H1 (cell line): Measurements from ENCODE around the gene GGA3. TPM values are rescaled to one million over a fixed set of nuclear protein-coding genes. Genes with fewer than 3 reads are reported as not detected.

Experiments used
- CTCF ChIA-PET: fragments of 300-600 bp; sonication (Branson Sonifier 250); formaldehyde crosslinking; loops from one replicate; lab custom pipeline; 2021; ENCODE audit not compliant: partially characterized antibody; lab: Charles Lee
- POLR2A ChIA-PET: fragments of 300-600 bp; sonication (Branson Sonifier 250); formaldehyde crosslinking; loops from one replicate; lab custom pipeline; 2021; ENCODE audit warnings: inconsistent platforms; ENCODE audit not compliant: partially characterized antibody; lab: Charles Lee
- DNase-seq, 2 experiments: peaks; one replicate each; pipeline versions ENCODE4 v3.0.0 to v3.0.0-alpha.2; 2010 to 2022; ENCODE audit warnings: low spot score in 2 of 2, low read depth in 1 of 2, mixed read lengths in 1 of 2
- FAIRE-seq: peaks from 2 replicates; lab custom pipeline; 2011; peaks lifted over from hg19 to GRCh38; lab: Jason Lieb, UNC
- H2AFZ ChIP-seq: 2 replicates; pipeline ENCODE4 v1.8.1; 2012; ENCODE audit warnings: low read length, inconsistent platforms
- H2AK5ac ChIP-seq: 2 replicates; pipeline ENCODE4 v1.6.1; 2013; ENCODE audit warnings: low read depth, low read length
- H2BK120ac ChIP-seq: replicated peaks from 2 replicates; pipeline ENCODE3; 2013; ENCODE audit warnings: low read depth, low read length, inconsistent platforms
- H2BK12ac ChIP-seq: 2 replicates; pipeline ENCODE4 v1.6.1; 2013; ENCODE audit warnings: low read depth, low read length
- H2BK15ac ChIP-seq: 2 replicates; pipeline ENCODE4 v1.6.1; 2013; ENCODE audit warnings: low read length
- H2BK20ac ChIP-seq: 2 replicates; pipeline ENCODE4 v1.6.1; 2013; ENCODE audit warnings: low read length
- H2BK5ac ChIP-seq: 2 replicates; pipeline ENCODE4 v1.6.1; 2013; ENCODE audit warnings: low read depth, low read length
- H3K14ac ChIP-seq: 2 replicates; pipeline ENCODE4 v1.6.1; 2013; ENCODE audit warnings: inconsistent platforms; ENCODE audit not compliant: insufficient read length
- H3K18ac ChIP-seq: 2 replicates; pipeline ENCODE4 v1.6.1; 2013; ENCODE audit warnings: low read length; ENCODE audit errors: extremely low read depth
- H3K23ac ChIP-seq: 2 replicates; pipeline ENCODE4 v1.6.1; 2013; ENCODE audit warnings: inconsistent platforms; ENCODE audit not compliant: insufficient read length
- H3K23me2 ChIP-seq: 2 replicates; pipeline ENCODE4 v1.6.1; 2013; ENCODE audit warnings: low read depth, low read length
- H3K27ac ChIP-seq: 2 replicates; pipeline ENCODE4 v1.6.1; 2011; ENCODE audit warnings: low read depth, low read length, inconsistent platforms
- H3K27me3 ChIP-seq, 4 experiments: replicated peaks in 1 of 4; 1 replicate in 1 of 4; 2 replicates in 3 of 4; pipeline versions ENCODE4 v1.6.1 to v1.8.1; 2011 to 2013; ENCODE audit warnings: low read length in 3 of 4, mild to moderate bottlenecking in 3 of 4, inconsistent platforms in 2 of 4, mixed read lengths in 2 of 4, moderate library complexity in 1 of 4; ENCODE audit not compliant: control insufficient read depth in 3 of 4, insufficient read depth in 3 of 4; ENCODE audit errors: extremely low read depth in 1 of 4
- H3K36me3 ChIP-seq, 4 experiments: 2 replicates each; pipeline versions ENCODE4 v1.6.1 to v1.8.1; 2011 to 2013; ENCODE audit warnings: mild to moderate bottlenecking in 4 of 4, low read length in 3 of 4, moderate library complexity in 2 of 4, control low read depth in 1 of 4, inconsistent platforms in 1 of 4; ENCODE audit not compliant: insufficient read depth in 4 of 4, control insufficient read depth in 2 of 4
- H3K4ac ChIP-seq: replicated peaks from 2 replicates; pipeline ENCODE3; 2013; ENCODE audit warnings: low read length, low read depth, mixed read lengths, inconsistent platforms; ENCODE audit not compliant: insufficient read length
- H3K4me1 ChIP-seq, 4 experiments: replicated peaks in 1 of 4; 1 replicate in 1 of 4; 2 replicates in 3 of 4; pipeline versions ENCODE4 v1.6.1 to v1.8.1; 2011 to 2013; ENCODE audit warnings: low read length in 3 of 4, inconsistent platforms in 2 of 4, mixed read lengths in 1 of 4; ENCODE audit not compliant: insufficient read depth in 4 of 4, control insufficient read depth in 3 of 4
- H3K4me2 ChIP-seq, 2 experiments: 2 replicates each; pipeline versions ENCODE4 v1.6.1 to v1.8.1; 2011 to 2013; ENCODE audit warnings: low read depth in 2 of 2, low read length in 2 of 2, control low read depth in 1 of 2, inconsistent platforms in 1 of 2, mild to moderate bottlenecking in 1 of 2; ENCODE audit not compliant: insufficient read depth in 1 of 2
- H3K4me3 ChIP-seq, 4 experiments: fragments of 200-600, 300-600 bp in 1 of 4; sonication (generic), shearing (Covaris generic), sonication (Bioruptor Twin) in 1 of 4; 2 replicates each; pipeline versions ENCODE4 v1.5.1 to v1.8.1; 2011 to 2016; ENCODE audit warnings: low read length in 4 of 4, low read depth in 3 of 4, control low read depth in 2 of 4, inconsistent platforms in 2 of 4, mild to moderate bottlenecking in 2 of 4, mixed read lengths in 1 of 4, moderate library complexity in 1 of 4; ENCODE audit not compliant: insufficient read depth in 2 of 4; ENCODE audit errors: extremely low read depth in 1 of 4
- H3K56ac ChIP-seq: replicated peaks from 2 replicates; pipeline ENCODE3; 2013; ENCODE audit warnings: low read depth, mild to moderate bottlenecking, mixed read lengths, low read length, inconsistent platforms; ENCODE audit not compliant: insufficient read length
- H3K79me1 ChIP-seq: 2 replicates; pipeline ENCODE4 v1.6.1; 2013; ENCODE audit warnings: low read depth, low read length, control low read depth
- H3K79me2 ChIP-seq, 2 experiments: 2 replicates each; pipeline versions ENCODE4 v1.6.1 to v1.8.1; 2012 to 2013; ENCODE audit warnings: low read length in 2 of 2, mild to moderate bottlenecking in 2 of 2, inconsistent platforms in 1 of 2; ENCODE audit not compliant: insufficient read depth in 2 of 2, control insufficient read depth in 1 of 2
- H3K9ac ChIP-seq, 4 experiments: replicated peaks in 1 of 4; 1 replicate in 1 of 4; 2 replicates in 3 of 4; pipeline versions ENCODE4 v1.6.1 to v1.8.1; 2011 to 2013; ENCODE audit warnings: low read depth in 3 of 4, low read length in 3 of 4, control low read depth in 2 of 4, mild to moderate bottlenecking in 2 of 4, moderate library complexity in 2 of 4, inconsistent platforms in 1 of 4; ENCODE audit errors: extremely low read depth in 1 of 4
- H3K9me3 ChIP-seq, 2 experiments: 2 replicates each; pipeline versions ENCODE4 v1.6.1 to v1.8.1; 2012 to 2013; ENCODE audit warnings: mild to moderate bottlenecking in 2 of 2, moderate library complexity in 2 of 2, control low read depth in 1 of 2, inconsistent platforms in 1 of 2, low read depth in 1 of 2, low read length in 1 of 2, mixed read lengths in 1 of 2; ENCODE audit not compliant: insufficient read depth in 2 of 2
- H4K20me1 ChIP-seq, 2 experiments: replicated peaks in 1 of 2; 2 replicates each; pipeline versions ENCODE3 to v1.8.1; 2011 to 2013; ENCODE audit warnings: inconsistent platforms in 2 of 2, low read length in 2 of 2, mild to moderate bottlenecking in 1 of 2; ENCODE audit not compliant: insufficient read depth in 2 of 2, control insufficient read depth in 1 of 2
- H4K5ac ChIP-seq: 2 replicates; pipeline ENCODE4 v1.6.1; 2013; ENCODE audit warnings: low read length, low read depth, mixed read lengths, inconsistent platforms; ENCODE audit not compliant: insufficient read length
- H4K8ac ChIP-seq: 2 replicates; pipeline ENCODE4 v1.8.0; 2013; ENCODE audit warnings: mild to moderate bottlenecking, moderate library complexity, low read length, inconsistent platforms; ENCODE audit not compliant: insufficient read depth; ENCODE audit errors: extremely low read depth
- H4K91ac ChIP-seq: replicated peaks from 2 replicates; pipeline ENCODE3; 2013; ENCODE audit warnings: low read length, mixed read lengths, inconsistent platforms; ENCODE audit not compliant: insufficient read length
- GABPA ChIP-seq: IDR thresholded peaks from 2 replicates; pipeline ENCODE4 v1.6.1; 2011; ENCODE audit warnings: mild to moderate bottlenecking, low read length, moderate library complexity, borderline replicate concordance; ENCODE audit not compliant: insufficient read depth
- TAF7 ChIP-seq: optimal IDR thresholded peaks from 2 replicates; pipeline ENCODE3; 2011; ENCODE audit warnings: low read depth, mild to moderate bottlenecking, inconsistent platforms, low read length, moderate library complexity, borderline replicate concordance
- YY1 ChIP-seq: IDR thresholded peaks from 2 replicates; pipeline ENCODE4 v1.6.1; 2011; ENCODE audit warnings: low read depth, mild to moderate bottlenecking, low read length
- WGBS, 2 experiments: shearing (Covaris generic) in 1 of 2; methylation state at CpG; one replicate each; pipeline versions ENCODE4 v1.1.6 to v1.1.7; 2013 to 2015; ENCODE audit warnings: low lambda C conversion rate in 2 of 2, mixed read lengths in 2 of 2, inconsistent platforms in 1 of 2, low coverage in 1 of 2, missing lambda C conversion rate in 1 of 2; ENCODE audit not compliant: insufficient replicate concordance in 2 of 2, insufficient coverage in 1 of 2, insufficient read length in 1 of 2; ENCODE audit errors: extremely low coverage in 1 of 2, missing lambda C conversion rate in 1 of 2; 5-methylcytosine and 5-hydroxymethylcytosine counted together
- long read RNA-seq, 2 experiments: library from RNA in 1 of 2; library from capped mRNA in 1 of 2; stranded (forward); transcript quantifications; one replicate each; pipeline ENCODE4 v2.0.0, GENCODE V29; 2021; ENCODE audit warnings: inconsistent platforms in 1 of 2
- polyA minus RNA-seq, 3 experiments: library from RNA; depleted of rRNA, polyadenylated mRNA; stranded (reverse); fragments of >200 nt; gene quantifications; 1 replicate in 2 of 3; 2 replicates in 1 of 3; pipeline ENCODE4 v1.2.3, GENCODE V29; 2011
- polyA plus RNA-seq, 7 experiments: library from polyadenylated mRNA; depleted of rRNA in 3 of 7; stranded (reverse) in 5 of 7; unstranded in 2 of 7; fragments of >200 nt in 5 of 7; fragments of 200-250 nt in 2 of 7; gene quantifications; 1 replicate in 5 of 7; 2 replicates in 1 of 7; 4 replicates in 1 of 7; pipeline versions ENCODE4 v1.2.1 to v1.2.3, GENCODE V29; 2011 to 2013; ENCODE audit warnings: missing spikeins in 2 of 7, mixed read lengths in 2 of 7
- total RNA-seq: library from RNA; stranded (reverse); fragmentation: NEBNext Ultra II Directional; extraction: Animal tissue kit (Norgen Biotek cat#: 25700); gene quantifications from 2 replicates; pipeline ENCODE4 v1.2.1, GENCODE V29; 2021

GGA3 gene, protein sequence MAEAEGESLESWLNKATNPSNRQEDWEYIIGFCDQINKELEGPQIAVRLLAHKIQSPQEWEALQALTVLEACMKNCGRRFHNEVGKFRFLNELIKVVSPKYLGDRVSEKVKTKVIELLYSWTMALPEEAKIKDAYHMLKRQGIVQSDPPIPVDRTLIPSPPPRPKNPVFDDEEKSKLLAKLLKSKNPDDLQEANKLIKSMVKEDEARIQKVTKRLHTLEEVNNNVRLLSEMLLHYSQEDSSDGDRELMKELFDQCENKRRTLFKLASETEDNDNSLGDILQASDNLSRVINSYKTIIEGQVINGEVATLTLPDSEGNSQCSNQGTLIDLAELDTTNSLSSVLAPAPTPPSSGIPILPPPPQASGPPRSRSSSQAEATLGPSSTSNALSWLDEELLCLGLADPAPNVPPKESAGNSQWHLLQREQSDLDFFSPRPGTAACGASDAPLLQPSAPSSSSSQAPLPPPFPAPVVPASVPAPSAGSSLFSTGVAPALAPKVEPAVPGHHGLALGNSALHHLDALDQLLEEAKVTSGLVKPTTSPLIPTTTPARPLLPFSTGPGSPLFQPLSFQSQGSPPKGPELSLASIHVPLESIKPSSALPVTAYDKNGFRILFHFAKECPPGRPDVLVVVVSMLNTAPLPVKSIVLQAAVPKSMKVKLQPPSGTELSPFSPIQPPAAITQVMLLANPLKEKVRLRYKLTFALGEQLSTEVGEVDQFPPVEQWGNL
- total RNA-seq (54.2 and 60.0 TPM in 2 replicates), polyA plus RNA-seq (2011; rRNA removed) (40.6 and 53.8 TPM in 2 replicates), polyA minus RNA-seq (2011; rRNA and poly(A)+ RNA removed) (68.7 and 69.3 TPM in 2 replicates)
- polyA plus RNA-seq (2011; cell fraction: cytosol; rRNA removed): 33.2 TPM
- 198 TPM for polyA plus RNA-seq (2011; cell fraction: nucleus; rRNA removed)
- polyA plus RNA-seq (2012, experiment 1 of 2): 46.1 to 56.0 TPM (median 51.1 TPM) in 4 replicates
- polyA plus RNA-seq (2012, experiment 2 of 2): 34.9 TPM
- 29.5 TPM for polyA plus RNA-seq (2013, experiment 1 of 2)
- polyA plus RNA-seq (2013, experiment 2 of 2): 29.5 TPM
- polyA minus RNA-seq (2011; cell fraction: cytosol; rRNA and poly(A)+ RNA removed): 27.2 TPM
- polyA minus RNA-seq (2011; cell fraction: nucleus; rRNA and poly(A)+ RNA removed): 63.3 TPM
- long read RNA-seq, experiment 1, full-length matches to known transcripts: 4 of 25 reads
- long read RNA-seq, experiment 1, partial matches to known transcripts: 11 of 25 reads
- long read RNA-seq, experiment 1, other reads (novel, unspliced or antisense): 10 of 25 reads
- long read RNA-seq, experiment 2, partial matches to known transcripts: 1 of 10 reads
- long read RNA-seq, experiment 2, other reads (novel, unspliced or antisense): 9 of 10 reads

DNA sequence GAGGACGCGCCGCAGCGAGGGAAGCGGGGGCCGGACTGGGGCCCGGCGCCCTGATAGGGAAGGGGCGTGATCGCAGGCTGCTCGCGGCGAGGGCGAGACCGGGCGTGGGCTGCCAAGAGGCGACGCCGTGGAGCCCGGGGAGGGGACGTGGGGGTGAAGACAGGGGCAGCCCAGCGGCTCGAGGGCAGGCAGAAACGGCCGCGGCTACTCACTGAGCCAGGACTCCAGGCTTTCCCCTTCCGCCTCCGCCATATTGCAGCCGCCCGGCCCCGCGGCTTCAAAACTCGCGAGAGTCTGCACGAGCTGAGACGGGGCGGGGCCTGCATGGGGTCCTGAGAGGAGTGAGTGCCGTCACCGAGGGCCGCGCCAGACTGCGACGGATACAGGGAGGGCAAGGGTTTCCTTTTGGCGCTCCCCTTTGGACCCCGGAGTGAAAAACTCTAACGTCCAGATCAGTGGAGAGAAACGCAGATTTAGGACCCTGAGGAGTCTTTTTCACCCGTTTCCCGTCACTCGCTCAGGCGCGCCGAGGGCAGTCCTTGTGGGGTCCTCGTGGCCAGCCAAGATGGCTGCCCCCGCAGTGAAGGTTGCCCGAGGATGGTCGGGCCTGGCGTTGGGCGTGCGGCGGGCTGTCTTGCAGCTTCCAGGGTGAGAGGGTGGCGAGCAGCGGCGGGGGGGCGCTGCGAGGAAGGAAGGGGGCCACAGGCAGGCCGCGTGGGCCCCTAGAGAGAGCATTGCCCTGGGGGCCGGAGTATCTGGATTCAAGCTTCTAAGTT, at the start of gene GGA3, which contains the start of gene MRPS7:
GGA3 (minus strand) TSS at position 271 of the 776 bp plus-strand sequence; CDS start at position 252, 19 bp downstream.
MRPS7 (plus strand) TSS at position 544 of the 776 bp plus-strand sequence; CDS start at position 566, 22 bp downstream.
- peak within 1 kb of the TSS; percentile 99 for H2BK5ac ChIP-seq
- peak within 1 kb of the TSS; percentile 98 for H4K5ac ChIP-seq
- peak within 1 kb of the TSS; percentile 57 for H3K56ac ChIP-seq
- H3K27ac ChIP-seq: peak within 1 kb of the TSS; percentile 99
- H3K79me1 ChIP-seq: peaks cover 9% of the 10 kb centered on the region
- no peak for FAIRE-seq
- peaks cover 0 to 6% of the 10 kb centered on the region in 2 experiments for H4K20me1 ChIP-seq
- H3K4ac ChIP-seq: peak within 1 kb of the TSS; percentile 23
- peaks cover 12 to 26% (median 24%) of the 10 kb centered on the region in 4 experiments for H3K36me3 ChIP-seq
- H3K9me3 ChIP-seq: no peaks in the 10 kb centered on the region
- peak within 1 kb of the TSS; percentile 97 for H4K91ac ChIP-seq
- no peak within 1 kb of the TSS for H3K14ac ChIP-seq
- peak within 1 kb of the TSS; percentile 87; the same call in 1 of the 2 replicates for H2AFZ ChIP-seq
- H3K4me2 ChIP-seq: peak within 1 kb of the TSS; percentile 84 to 94
- no peaks in the 10 kb centered on the region for H3K27me3 ChIP-seq
- peak within 1 kb of the TSS; percentile 100 for H2BK15ac ChIP-seq
- no peak within 1 kb of the TSS for H3K23ac ChIP-seq
- H2BK20ac ChIP-seq: no peak within 1 kb of the TSS
- H3K23me2 ChIP-seq: peaks cover 12% of the 10 kb centered on the region
- peak within 1 kb of the TSS; percentile 98 to 100 (median 98) for H3K9ac ChIP-seq
- H3K4me3 ChIP-seq: peak within 1 kb of the TSS; percentile 89 to 99 (median 94)
- peak within 1 kb of the TSS; percentile 30 for H2BK120ac ChIP-seq
- peaks cover 0 to 6% (median 3%) of the 10 kb centered on the region in 4 experiments; a peak in 4 of 7 replicates for H3K4me1 ChIP-seq
- peaks cover 12 to 43% of the 10 kb centered on the region in 2 experiments for H3K79me2 ChIP-seq
- peak within 1 kb of the TSS; percentile 95; the same call in 1 of the 2 replicates for H2BK12ac ChIP-seq
- peak in 1 of 2 experiments; percentile 96 for DNase-seq
- 1% methylated on average over 40 of the region's 69 CpGs; no CpG with 5 or more reads in 1 of the 2 experiments for WGBS, 2 experiments
- CTCF ChIA-PET: interaction anchor here (0.7 to 21.2 kb wide), 21 partner anchors 9 to 372 kb away, joined by 3 to 369 read pairs (median 4); partner anchors contain the start of genes MIF4GD, SLC25A19, SMIM5 and TMEM94
- peak within 1 kb of the TSS; percentile 95 for H3K18ac ChIP-seq
- H2AK5ac ChIP-seq: peak within 1 kb of the TSS; percentile 24; the same call in 1 of the 2 replicates
- POLR2A ChIA-PET: interaction anchor here (0.8 to 4.7 kb wide), 41 partner anchors 9 to 524 kb away, joined by 3 to 62 read pairs (median 4); partner anchors contain the start of genes JPT1, MIF4GD, MRPL58 and NUP85
- peak within 1 kb of the TSS; percentile 99 for H4K8ac ChIP-seq
- TF ChIP-seq YY1 (peak; percentile 94), GABPA (0 out of 2 replicates have a peak, but pooled peaks have one; percentile 47), TAF7 (peak; percentile 89)
